Body of pancreas (tissue), 4 donors: Measurements from ENCODE around the gene PSPN. TPM values are rescaled to one million over a fixed set of nuclear protein-coding genes. Genes with fewer than 3 reads are reported as not detected.
A peak's percentile ranks its signal among the peaks of the same experiment; 100 is the strongest.

ENCODE experiments used
- ATAC-seq: fragments of 150-250 bp; one replicate; pipeline ENCODE4 v1.9.1; 2016
- DNase-seq, 4 donors: peaks; one replicate each; pipeline ENCODE4 v3.0.0-alpha.2; 2019
- H3K27ac ChIP-seq, 4 donors: fragments of 200-600 bp; sonication (generic); 1 replicate in 3 of 4; 2 replicates in 1 of 4; pipeline versions ENCODE4 v1.5.1 to v1.6.1; 2016 to 2019; ENCODE audit warnings: mild to moderate bottlenecking in 1 of 4, mixed read lengths in 1 of 4, moderate library complexity in 1 of 4
- H3K27me3 ChIP-seq, 2 donors: fragments of 200-600 bp; sonication (generic); one replicate each; pipeline ENCODE4 v1.6.0; 2016; ENCODE audit warnings: mild to moderate bottlenecking in 1 of 2
- H3K36me3 ChIP-seq, 2 donors: fragments of 200-600 bp; sonication (generic); replicated peaks in 1 of 2; 2 replicates each; pipeline ENCODE4 v1.5.1; 2016; ENCODE audit warnings: low read depth in 2 of 2; ENCODE audit not compliant: insufficient read depth in 1 of 2
- H3K4me1 ChIP-seq: fragments of 200-600 bp; sonication (generic); one replicate; pipeline ENCODE4 v1.6.0; 2016
- H3K4me3 ChIP-seq, 2 donors: fragments of 200-600 bp; sonication (generic); 1 replicate in 1 of 2; 2 replicates in 1 of 2; pipeline ENCODE4 v1.5.1; 2016 to 2019
- H3K9me3 ChIP-seq, 3 donors: fragments of 200-600 bp; sonication (generic); 1 replicate in 2 of 3; 2 replicates in 1 of 3; pipeline ENCODE4 v1.5.1; 2016
- POLR2A ChIP-seq, 3 donors: fragments of 450-650 bp; IDR thresholded peaks; one replicate each; pipeline ENCODE4 v1.6.1; 2016; ENCODE audit warnings: antibody characterized with exemption in 3 of 3, mild to moderate bottlenecking in 2 of 3
- WGBS, 2 donors: methylation state at CpG; one replicate each; pipeline ENCODE4 v1.1.5; 2017; 5-methylcytosine and 5-hydroxymethylcytosine counted together
- intact Hi-C: fragments of 100-400 bp; cut with DNase I; formaldehyde crosslinking; loops from one replicate; pipeline ENCODE4 v1.15.1; 2023
- total RNA-seq, 2 donors: library from RNA; depleted of rRNA; stranded (reverse); fragments of >200 nt; gene quantifications; one replicate each; pipeline ENCODE4 v1.1.0, GENCODE V29; 2016
- TF ChIP-seq, protein P1 (sequence below), 7 experiments: fragments of 450-650 bp in 4 of 7; fragments of 200-600 bp in 3 of 7; sonication (generic) in 3 of 7; IDR thresholded peaks; one replicate each; pipeline ENCODE4 v1.5.1; 2016 to 2019; ENCODE audit warnings: antibody characterized with exemption in 7 of 7

Gene PSPN
- total RNA-seq, 2 donors from 2014 or later = 0.52 to 8.6 TPM

DNA sequence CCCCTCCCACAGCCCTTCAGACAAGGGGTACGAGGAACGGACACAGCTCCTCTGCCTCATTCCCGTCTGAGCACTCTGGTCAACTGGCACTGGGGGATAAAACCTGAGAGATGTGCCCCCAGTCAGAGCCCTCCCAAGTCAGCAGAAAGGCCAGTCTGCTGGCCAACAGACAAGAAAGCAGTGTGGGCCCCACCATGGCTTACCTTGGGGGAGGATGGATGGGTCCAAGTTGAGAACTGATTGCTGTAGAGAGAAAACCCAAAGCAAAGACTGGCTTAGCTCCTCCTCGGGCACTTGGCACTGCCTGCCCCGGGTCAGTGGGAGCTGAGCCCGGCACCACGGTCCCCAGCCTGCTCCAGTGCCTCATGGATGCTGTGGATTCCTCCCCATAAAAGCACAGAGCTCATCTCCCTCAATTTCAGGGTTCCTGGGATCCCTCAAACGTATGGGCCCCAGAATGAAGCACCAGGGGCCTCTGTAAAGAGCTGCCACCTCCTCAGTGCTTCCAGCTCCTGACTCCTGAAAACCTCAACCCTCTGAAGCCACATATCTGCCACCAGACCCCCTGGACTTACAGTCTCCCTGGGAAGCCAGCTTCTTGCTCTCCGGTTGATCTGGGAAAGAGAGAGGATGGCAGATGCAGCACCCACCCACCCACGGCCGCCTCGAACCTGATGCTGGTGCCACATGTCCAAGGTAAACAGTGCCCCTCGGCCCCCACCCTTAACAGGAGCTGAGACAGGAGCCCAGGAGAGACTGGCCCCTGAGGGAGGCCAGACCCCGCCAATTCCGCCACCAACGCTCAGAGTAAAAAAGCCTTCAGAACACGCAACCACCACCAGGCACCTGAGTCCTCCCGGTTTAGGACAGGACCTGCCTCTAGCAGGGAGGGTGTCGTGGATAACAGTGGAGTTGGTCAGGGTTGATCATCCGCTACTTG is 45.6 kb upstream of the PSPN start:
- TF ChIP-seq, protein P1, sequence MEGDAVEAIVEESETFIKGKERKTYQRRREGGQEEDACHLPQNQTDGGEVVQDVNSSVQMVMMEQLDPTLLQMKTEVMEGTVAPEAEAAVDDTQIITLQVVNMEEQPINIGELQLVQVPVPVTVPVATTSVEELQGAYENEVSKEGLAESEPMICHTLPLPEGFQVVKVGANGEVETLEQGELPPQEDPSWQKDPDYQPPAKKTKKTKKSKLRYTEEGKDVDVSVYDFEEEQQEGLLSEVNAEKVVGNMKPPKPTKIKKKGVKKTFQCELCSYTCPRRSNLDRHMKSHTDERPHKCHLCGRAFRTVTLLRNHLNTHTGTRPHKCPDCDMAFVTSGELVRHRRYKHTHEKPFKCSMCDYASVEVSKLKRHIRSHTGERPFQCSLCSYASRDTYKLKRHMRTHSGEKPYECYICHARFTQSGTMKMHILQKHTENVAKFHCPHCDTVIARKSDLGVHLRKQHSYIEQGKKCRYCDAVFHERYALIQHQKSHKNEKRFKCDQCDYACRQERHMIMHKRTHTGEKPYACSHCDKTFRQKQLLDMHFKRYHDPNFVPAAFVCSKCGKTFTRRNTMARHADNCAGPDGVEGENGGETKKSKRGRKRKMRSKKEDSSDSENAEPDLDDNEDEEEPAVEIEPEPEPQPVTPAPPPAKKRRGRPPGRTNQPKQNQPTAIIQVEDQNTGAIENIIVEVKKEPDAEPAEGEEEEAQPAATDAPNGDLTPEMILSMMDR (IDR thresholded peaks at IDR 0.05) = no peak
- no peak for TF ChIP-seq POLR2A (IDR thresholded peaks at IDR 0.05)
- no peaks in the 10 kb centered on the region for H3K27me3 ChIP-seq
- peaks cover 16 to 27% of the 10 kb centered on the region in 2 donors for H3K36me3 ChIP-seq
- H3K27ac ChIP-seq = no peak overlapping the region
- DNase-seq (no peak), ATAC-seq (no peak)
- 69 to 79% methylated on average over 13 to 20 of the region's 20 CpGs for WGBS, 2 donors
- no peaks in the 10 kb centered on the region for H3K9me3 ChIP-seq
- peaks cover 19% of the 10 kb centered on the region for H3K4me1 ChIP-seq
- intact Hi-C loops = no loop called here
- no peak overlapping the region for H3K4me3 ChIP-seq

DNA sequence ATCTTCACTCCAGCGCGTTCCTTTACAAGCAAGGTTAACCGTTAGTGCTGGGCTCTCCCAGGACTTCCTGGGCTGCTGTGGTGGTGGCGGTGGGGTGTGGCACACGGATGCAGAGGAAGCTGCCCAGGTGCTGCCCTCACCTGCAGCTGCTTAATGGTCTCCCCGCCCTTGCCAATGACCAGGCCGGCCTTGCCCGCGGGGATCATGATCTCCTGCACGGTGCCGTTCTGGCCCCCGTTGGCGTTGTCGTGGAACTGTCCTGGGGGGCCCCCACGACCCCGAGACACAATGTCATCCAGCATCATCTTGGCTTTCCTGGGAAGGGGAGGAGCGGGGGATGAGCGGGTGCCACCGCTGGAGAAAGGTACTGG is 42.8 kb upstream of the PSPN start:
- H3K9me3 ChIP-seq = no peaks in the 10 kb centered on the region
- no peak for TF ChIP-seq POLR2A (IDR thresholded peaks at IDR 0.05)
- TF ChIP-seq, protein P1 (IDR thresholded peaks at IDR 0.05) = no peak
- no peaks in the 10 kb centered on the region for H3K27me3 ChIP-seq
- H3K4me3 ChIP-seq = no peak overlapping the region
- no peak for ATAC-seq
- intact Hi-C loops = no loop called here
- no peak overlapping the region for H3K27ac ChIP-seq
- H3K4me1 ChIP-seq = peaks cover 13% of the 10 kb centered on the region
- 91 to 96% methylated on average over 5 to 15 of the region's 19 CpGs for WGBS, 2 donors
- peaks cover 33 to 42% of the 10 kb centered on the region in 2 donors for H3K36me3 ChIP-seq
- DNase-seq = no peak

DNA sequence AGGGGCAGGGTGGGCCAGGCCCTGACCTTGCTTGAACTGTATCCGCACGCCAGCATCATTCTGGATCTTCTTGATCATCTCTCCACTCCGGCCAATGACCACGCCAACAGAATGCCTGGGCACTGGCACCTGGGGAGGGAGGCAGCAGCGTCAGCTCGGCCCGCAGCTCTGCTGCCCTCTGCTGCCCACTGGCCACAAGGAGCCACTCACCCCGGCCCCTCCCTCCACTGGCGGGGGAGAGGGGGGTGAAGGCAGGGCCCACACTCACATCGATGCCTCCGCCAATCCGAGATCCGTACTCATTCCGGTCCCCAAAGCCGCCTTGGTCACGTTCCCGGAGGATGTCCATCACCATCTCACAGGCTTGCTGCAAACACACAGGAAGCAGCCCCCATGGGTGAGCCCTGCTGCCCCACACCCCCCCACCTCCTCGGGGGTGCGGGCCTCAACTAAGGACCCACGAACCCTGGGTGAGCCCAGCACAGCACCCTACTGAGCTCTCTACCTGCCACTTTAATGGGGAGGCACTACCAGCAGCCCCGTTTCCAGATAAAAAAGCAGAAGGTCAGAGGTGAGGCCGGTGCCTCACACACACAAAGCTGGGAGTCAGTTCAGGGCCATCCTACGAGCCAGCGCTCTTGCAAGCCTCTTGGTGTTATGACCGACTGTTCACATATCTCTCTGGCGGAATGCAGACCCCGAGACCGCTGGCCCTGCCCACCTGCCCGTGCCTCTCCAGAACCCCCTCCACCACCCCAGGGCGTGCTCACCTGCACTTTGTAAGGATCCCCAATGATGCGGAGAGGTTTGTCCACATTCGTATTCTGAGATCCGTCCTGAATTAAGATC is 42.2 kb upstream of the PSPN start:
- Histone ChIP-seq H3K27me3 (no peaks in the 10 kb centered on the region), H3K4me1 (peaks cover 7% of the 10 kb centered on the region), H3K9me3 (no peaks in the 10 kb centered on the region), H3K36me3 (peaks cover 33 to 42% of the 10 kb centered on the region in 2 donors), H3K27ac (no peak overlapping the region), H3K4me3 (no peak overlapping the region)
- intact Hi-C loops = no loop called here
- peak in 3 of 4 donors; percentile 31 to 45 (median 41) for DNase-seq
- WGBS, 2 donors = 64 to 76% methylated on average over 12 to 28 of the region's 33 CpGs
- ATAC-seq = peak; percentile 41
- TF ChIP-seq, protein P1 (IDR thresholded peaks at IDR 0.05) = peak in 6 of 7 experiments; percentile 11 to 42 (median 25)
- TF ChIP-seq POLR2A (IDR thresholded peaks at IDR 0.05) = no peak

DNA sequence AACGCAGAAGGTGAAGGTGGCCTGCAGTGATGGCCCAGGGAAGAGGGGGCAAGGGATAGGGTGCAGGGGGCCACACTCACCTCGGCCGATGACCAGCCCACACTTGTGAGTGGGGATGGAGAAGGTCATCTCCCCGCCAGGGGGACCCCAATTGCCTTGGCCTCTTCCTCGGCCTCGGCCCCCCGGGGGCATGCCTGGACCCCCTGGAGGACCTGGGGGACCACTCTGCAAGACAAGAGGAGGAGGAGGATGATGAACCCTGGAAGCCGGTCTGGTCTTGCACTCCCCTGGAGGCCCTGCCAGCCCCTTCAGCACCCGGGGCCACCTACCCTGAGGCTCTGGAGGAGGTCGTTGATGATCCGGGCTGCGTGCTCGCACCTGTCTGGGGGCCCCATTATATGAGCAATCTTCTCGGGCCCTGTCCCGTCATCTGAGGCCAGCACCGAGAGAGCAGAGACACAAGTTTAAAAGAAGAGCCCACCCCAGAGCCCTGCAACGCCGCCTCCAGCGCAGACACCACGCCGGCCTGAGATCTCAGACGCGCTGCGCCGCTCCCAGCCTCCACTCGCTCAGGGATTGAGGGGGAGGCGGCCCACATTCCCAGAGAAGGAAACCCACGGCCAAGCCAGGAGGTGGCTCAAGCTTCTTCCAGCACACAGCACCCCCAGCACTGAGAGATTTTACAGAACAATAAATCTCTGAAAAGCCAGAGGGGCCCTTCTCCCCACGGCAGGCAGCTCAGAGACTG is 41.1 kb upstream of the PSPN start:
- H3K9me3 ChIP-seq = no peaks in the 10 kb centered on the region
- no peak for DNase-seq
- TF ChIP-seq, protein P1 (IDR thresholded peaks at IDR 0.05) = no peak
- no peak for TF ChIP-seq POLR2A (IDR thresholded peaks at IDR 0.05)
- WGBS, 2 donors = 91 to 93% methylated on average over 10 to 29 of the region's 29 CpGs
- H3K27ac ChIP-seq = no peak overlapping the region
- no peak overlapping the region for H3K4me3 ChIP-seq
- H3K27me3 ChIP-seq = no peaks in the 10 kb centered on the region
- H3K36me3 ChIP-seq = peaks cover 33 to 42% of the 10 kb centered on the region in 2 donors
- intact Hi-C loops = no loop called here
- no peaks in the 10 kb centered on the region for H3K4me1 ChIP-seq
- no peak for ATAC-seq
